Right atrium auricular region (tissue), 2 donors: ENCODE measurements around the gene IRF2. TPM values are rescaled to one million over a fixed set of nuclear protein-coding genes. Genes with fewer than 3 reads are reported as not detected.

Source experiments
- DNase-seq: peaks from one replicate; pipeline ENCODE4 v3.0.0-alpha.2; 2019; ENCODE audit warnings: low spot score
- H3K27ac ChIP-seq, 2 donors: fragments of 200-600 bp; sonication (generic); 1 replicate in 1 of 2; 2 replicates in 1 of 2; pipeline ENCODE4 v1.5.1; 2016 to 2019
- H3K27me3 ChIP-seq, 2 donors: fragments of 200-600 bp; sonication (generic); one replicate each; pipeline versions ENCODE4 v1.5.1 to v1.6.0; 2017 to 2019
- H3K36me3 ChIP-seq: fragments of 200-600 bp; sonication (generic); one replicate; pipeline ENCODE4 v1.5.1; 2016
- H3K4me1 ChIP-seq, 2 donors: fragments of 200-600 bp; sonication (generic); one replicate each; pipeline versions ENCODE4 v1.5.1 to v1.6.0; 2017 to 2019
- H3K4me3 ChIP-seq, 2 donors: fragments of 200-600 bp; sonication (generic); 1 replicate in 1 of 2; 2 replicates in 1 of 2; pipeline ENCODE4 v1.5.1; 2017 to 2019; ENCODE audit warnings: mild to moderate bottlenecking in 1 of 2, moderate library complexity in 1 of 2
- H3K9me3 ChIP-seq, 2 donors: fragments of 200-600 bp; sonication (generic); one replicate each; pipeline ENCODE4 v1.5.1; 2019
- total RNA-seq, 2 donors: library from RNA; depleted of rRNA; stranded (reverse); fragments of >200 nt; gene quantifications; one replicate each; pipeline ENCODE4 v1.1.0, GENCODE V29; 2016
- TF ChIP-seq, protein P1 (sequence below), 2 donors: fragments of 200-600 bp; sonication (generic); IDR thresholded peaks; one replicate each; pipeline ENCODE4 v1.5.1; 2019; ENCODE audit warnings: antibody characterized with exemption in 2 of 2

IRF2 gene
- total RNA-seq = 10 to 100 TPM; 17.7 to 24.5 TPM

DNA sequence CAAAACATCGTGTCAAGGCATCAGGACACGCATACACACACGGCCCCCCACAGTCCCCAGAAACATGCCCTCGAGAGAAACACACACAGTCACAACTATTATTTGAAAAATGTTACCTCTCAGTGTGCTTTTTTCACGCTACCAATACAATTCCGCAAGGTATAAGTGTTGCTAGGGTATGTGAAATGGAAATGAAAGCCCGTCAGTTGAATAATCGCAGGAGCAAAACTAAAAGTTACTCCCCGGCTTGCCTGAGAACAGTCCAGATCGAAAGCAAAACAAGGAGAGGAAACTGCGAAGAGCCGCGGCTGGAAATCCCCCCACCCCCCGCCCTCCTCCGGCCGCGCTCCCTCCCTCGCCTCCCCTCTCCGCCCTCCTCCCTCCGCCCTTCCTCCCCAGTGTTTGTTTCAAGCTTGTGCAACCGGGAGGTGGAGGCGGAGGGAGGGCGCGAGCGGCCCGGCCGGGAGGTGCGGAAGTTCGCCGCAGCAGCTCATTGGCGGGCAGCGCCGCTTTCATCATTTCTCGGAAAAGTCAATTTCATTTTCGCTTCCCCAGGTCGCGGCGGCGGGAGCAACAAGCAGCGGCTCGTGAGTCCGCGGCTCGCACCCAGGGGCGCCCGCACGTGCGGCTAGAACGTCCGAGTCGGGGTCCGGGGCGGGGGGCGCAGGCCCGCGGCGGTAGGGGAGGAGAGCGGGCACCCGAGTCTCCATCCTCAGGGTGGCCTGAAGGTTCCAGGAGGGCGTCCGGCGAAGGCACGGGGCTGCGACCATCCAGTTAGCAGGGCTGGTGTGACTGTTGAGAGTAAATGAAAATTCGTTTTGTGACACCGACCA, at the start of gene IRF2:
TSS of gene IRF2 (minus strand) at position 288 of the 833 bp plus-strand sequence. CDS start 45,486 bp downstream, outside the sequence.
- Histone ChIP-seq H3K27me3 (no peaks in the 10 kb centered on the region), H3K4me1 (peaks cover 0 to 47% of the 10 kb centered on the region in 2 donors), H3K36me3 (no peaks in the 10 kb centered on the region), H3K27ac (peak within 1 kb of the TSS; percentile 98), H3K4me3 (peak within 1 kb of the TSS; percentile 87 to 94), H3K9me3 (no peaks in the 10 kb centered on the region)
- TF ChIP-seq, protein P1, sequence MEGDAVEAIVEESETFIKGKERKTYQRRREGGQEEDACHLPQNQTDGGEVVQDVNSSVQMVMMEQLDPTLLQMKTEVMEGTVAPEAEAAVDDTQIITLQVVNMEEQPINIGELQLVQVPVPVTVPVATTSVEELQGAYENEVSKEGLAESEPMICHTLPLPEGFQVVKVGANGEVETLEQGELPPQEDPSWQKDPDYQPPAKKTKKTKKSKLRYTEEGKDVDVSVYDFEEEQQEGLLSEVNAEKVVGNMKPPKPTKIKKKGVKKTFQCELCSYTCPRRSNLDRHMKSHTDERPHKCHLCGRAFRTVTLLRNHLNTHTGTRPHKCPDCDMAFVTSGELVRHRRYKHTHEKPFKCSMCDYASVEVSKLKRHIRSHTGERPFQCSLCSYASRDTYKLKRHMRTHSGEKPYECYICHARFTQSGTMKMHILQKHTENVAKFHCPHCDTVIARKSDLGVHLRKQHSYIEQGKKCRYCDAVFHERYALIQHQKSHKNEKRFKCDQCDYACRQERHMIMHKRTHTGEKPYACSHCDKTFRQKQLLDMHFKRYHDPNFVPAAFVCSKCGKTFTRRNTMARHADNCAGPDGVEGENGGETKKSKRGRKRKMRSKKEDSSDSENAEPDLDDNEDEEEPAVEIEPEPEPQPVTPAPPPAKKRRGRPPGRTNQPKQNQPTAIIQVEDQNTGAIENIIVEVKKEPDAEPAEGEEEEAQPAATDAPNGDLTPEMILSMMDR (IDR thresholded peaks at IDR 0.05) = no peak
- peak; percentile 98 for DNase-seq

DNA sequence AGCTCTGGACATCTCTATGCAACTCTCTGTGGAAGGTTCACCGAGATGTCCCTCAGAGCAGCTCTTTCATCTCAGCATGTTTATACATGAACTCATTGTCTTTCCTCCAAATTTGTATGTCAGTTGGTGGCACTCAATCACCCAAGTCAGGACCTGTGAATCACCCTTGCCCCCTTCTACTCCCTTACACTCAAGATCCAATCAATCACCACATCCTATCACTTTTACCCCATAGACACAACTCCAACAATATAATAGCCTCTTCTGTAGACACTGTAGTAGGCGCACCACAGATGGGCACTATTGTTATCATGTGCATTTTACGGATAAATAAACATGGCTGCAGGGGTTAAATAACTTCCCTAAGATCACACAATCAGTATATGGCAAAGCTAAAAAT, 41.3 kb upstream of the IRF2 start:
- TF ChIP-seq, protein P1 (IDR thresholded peaks at IDR 0.05) = no peak
- H3K36me3 ChIP-seq = no peaks in the 10 kb centered on the region
- no peak for DNase-seq
- H3K27ac ChIP-seq = no peak overlapping the region
- H3K4me1 ChIP-seq = peaks cover 0 to 6% of the 10 kb centered on the region in 2 donors
- H3K9me3 ChIP-seq = no peaks in the 10 kb centered on the region
- H3K27me3 ChIP-seq = no peaks in the 10 kb centered on the region
- H3K4me3 ChIP-seq = no peak overlapping the region

DNA sequence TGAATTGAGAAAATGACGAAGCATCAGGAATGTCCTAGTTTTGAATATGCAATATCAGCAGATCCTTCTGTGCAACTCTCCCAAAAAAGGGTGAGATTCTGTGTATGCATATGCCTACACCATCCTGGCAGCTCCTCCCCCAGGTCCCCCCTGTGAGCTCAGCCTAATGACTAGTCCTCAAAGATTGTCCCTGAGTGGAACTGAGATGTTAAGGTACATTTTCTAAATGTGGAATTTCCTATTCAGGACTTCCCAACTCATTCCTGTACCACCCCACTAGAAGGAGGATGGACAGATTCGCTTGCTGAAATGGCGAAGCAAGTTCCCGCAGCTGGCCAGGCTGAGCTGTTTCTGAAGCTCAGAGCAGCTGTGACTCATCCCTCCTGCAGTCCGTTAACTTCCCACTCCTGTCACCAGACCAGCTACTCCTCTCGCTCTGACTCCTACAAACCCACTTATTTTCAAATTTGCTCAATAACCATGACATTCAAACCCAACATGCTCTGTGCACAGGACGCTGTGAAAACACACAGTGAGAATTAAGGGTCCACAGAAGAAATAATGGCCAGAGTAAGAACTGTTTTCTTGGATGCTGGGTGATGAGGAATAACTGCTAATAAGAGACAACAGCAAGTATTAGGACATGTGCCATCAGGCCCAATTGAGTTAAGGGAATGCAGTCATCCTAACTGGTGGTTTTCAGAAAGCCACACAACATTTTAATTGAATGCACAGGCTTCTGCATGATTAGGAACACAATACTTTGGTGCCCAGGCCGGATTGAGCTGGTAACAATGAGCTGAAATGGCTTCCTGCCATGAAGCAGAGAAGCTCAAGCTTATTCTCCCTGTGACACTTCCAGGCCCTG, 40.0 kb upstream of the IRF2 start:
- DNase-seq = peak; percentile 76
- TF ChIP-seq, protein P1 (IDR thresholded peaks at IDR 0.05) = no peak

DNA sequence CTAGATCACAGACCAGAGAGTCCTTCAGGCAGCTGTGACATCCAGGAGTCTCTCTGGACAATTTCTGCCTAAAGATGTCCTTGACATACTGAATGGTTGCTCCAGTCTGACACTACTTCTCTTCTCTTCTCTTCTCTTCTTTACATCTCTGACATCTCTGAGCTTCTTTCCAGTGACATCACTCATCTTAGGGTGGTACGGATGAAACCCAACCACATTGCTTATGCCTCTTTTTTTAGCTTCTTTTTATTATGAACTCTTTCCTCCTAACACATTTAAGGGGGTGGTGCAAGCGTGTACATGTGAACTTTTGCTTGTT, 39.4 kb upstream of the IRF2 start:
- TF ChIP-seq, protein P1 (IDR thresholded peaks at IDR 0.05) = no peak
- Histone ChIP-seq H3K27me3 (no peaks in the 10 kb centered on the region), H3K4me1 (peaks cover 0 to 6% of the 10 kb centered on the region in 2 donors), H3K27ac (peak overlapping the region; percentile 3 to 60), H3K36me3 (no peaks in the 10 kb centered on the region), H3K4me3 (no peak overlapping the region), H3K9me3 (no peaks in the 10 kb centered on the region)
- no peak for DNase-seq

More for the DNA sequence above, 40.0 kb upstream of the IRF2 start:
- no peaks in the 10 kb centered on the region for H3K27me3 ChIP-seq
- no peaks in the 10 kb centered on the region for H3K36me3 ChIP-seq
- H3K4me1 ChIP-seq = peaks cover 0 to 6% of the 10 kb centered on the region in 2 donors
- peak overlapping the region; percentile 3 to 60 for H3K27ac ChIP-seq
- H3K9me3 ChIP-seq = no peaks in the 10 kb centered on the region
- H3K4me3 ChIP-seq = no peak overlapping the region

DNA sequence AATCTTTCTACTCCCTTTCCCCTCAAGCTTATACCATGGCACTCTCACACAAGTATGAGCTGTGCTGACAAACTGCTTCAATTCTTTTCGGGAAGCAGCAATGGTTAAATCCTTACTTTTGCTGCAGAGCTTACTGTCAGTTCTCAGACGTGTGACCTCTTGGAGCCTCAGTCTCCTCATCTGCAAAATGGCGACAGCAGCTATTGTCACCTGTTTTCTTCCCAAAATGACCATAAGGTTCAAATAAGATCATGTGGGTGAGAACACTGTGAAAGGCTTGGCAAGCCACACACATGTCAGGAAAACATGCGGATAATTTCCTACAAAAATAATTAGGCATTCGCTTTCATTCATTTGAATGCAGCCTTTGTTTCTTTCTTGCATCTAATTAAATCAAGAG, 36.8 kb upstream of the IRF2 start:
- no peaks in the 10 kb centered on the region for H3K27me3 ChIP-seq
- no peak for DNase-seq
- no peak overlapping the region for H3K27ac ChIP-seq
- no peaks in the 10 kb centered on the region for H3K36me3 ChIP-seq
- no peak overlapping the region for H3K4me3 ChIP-seq
- no peaks in the 10 kb centered on the region for H3K9me3 ChIP-seq
- TF ChIP-seq, protein P1 (IDR thresholded peaks at IDR 0.05) = no peak
- peaks cover 0 to 6% of the 10 kb centered on the region in 2 donors for H3K4me1 ChIP-seq
